Nasal cavity respiratory epithelium epithelial cell of viscerocranial mucosa (primary cell): ENCODE measurements around the gene MYL6. TPM values are rescaled to one million over a fixed set of nuclear protein-coding genes. Genes with fewer than 3 reads are reported as not detected.

Source experiments
- total RNA-seq: library from RNA; depleted of rRNA; stranded (reverse); fragments of >200 nt; gene quantifications from 2 replicates; pipeline ENCODE4 v1.2.3, GENCODE V29; 2014

The MYL6 gene
- 432 and 539 TPM in 2 replicates for total RNA-seq

DNA sequence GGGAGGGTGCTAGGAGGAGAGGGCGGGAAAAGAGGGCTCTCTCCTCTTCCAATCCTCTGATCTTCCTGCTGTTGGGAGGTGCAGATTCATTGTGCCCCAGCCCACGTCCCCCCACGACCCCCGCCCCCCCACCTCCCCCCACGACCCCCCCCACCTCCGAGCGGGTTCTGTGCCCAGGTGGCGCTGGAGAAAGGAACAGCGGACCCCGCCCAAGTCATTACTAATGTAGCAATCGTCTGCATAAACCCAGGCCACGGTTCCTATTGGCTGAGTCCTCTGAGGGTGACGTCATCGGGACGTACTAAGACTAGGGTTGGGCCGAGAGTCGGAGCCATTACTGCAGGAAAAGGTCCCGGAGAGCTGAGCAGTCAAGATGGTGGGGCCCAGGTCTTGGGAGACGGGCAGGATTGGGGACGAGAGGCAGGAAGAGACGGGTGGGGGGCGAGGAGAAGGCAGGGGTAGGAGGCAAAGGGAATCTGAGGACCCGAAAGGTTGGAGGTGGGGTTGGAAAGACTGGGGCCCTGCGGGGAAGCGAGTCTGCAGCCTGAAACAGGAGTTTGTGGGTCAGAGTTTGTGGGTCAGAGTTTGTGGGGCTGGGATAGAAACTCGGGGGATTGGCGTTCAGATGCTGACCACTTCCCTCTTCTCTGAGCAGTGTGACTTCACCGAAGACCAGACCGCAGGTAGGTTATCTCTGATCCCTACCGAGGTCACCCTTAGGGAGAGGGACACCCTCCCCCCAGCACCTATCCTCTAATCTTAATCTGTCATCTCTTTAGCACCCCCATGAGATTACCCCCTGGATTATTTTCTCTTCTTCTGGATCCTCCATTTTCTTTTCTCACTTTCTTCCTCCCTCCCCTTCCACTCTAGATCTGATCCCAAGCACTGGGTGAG is at the start of gene MYL6:
Gene MYL6 (plus strand): TSS at position 331 of the 897 bp plus-strand sequence. CDS start 43 bp downstream, at position 374.

DNA sequence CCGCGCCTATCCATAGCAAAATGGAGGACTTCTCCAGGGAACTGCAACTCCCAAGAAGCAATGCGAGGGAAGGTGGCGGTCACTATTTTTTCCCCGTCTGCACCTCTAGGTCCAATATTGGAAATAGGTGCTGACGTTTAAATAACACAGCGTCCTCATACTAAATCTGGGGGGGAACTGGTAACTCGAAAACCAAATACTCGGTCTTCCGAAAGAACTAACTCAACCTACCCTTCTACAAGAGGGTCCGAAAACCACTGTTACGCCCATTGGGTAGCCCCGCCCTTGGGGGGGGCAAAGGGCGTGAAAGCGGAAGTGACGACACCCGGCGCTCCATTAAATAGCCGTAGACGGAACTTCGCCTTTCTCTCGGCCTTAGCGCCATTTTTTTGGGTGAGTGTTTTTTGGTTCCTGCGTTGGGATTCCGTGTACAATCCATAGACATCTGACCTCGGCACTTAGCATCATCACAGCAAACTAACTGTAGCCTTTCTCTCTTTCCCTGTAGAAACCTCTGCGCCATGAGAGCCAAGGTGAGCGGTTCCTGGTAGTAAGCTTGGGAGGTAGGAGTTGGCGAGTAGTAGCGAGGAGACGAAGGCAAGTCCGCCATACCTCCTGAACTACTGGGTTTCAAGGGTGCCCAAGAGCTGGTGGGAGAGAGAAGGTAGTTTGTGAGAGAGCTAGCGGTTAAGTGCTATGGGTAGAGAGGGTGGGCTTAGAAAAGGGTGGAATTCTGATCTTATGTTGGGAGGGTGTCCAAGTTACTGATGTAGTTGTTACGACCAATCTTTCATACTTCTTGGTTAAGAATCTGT is 41.7 kb upstream of the MYL6 start, which contains the start of gene RPL41:
Gene RPL41 (plus strand): TSS at position 367 of the 815 bp plus-strand sequence.

DNA sequence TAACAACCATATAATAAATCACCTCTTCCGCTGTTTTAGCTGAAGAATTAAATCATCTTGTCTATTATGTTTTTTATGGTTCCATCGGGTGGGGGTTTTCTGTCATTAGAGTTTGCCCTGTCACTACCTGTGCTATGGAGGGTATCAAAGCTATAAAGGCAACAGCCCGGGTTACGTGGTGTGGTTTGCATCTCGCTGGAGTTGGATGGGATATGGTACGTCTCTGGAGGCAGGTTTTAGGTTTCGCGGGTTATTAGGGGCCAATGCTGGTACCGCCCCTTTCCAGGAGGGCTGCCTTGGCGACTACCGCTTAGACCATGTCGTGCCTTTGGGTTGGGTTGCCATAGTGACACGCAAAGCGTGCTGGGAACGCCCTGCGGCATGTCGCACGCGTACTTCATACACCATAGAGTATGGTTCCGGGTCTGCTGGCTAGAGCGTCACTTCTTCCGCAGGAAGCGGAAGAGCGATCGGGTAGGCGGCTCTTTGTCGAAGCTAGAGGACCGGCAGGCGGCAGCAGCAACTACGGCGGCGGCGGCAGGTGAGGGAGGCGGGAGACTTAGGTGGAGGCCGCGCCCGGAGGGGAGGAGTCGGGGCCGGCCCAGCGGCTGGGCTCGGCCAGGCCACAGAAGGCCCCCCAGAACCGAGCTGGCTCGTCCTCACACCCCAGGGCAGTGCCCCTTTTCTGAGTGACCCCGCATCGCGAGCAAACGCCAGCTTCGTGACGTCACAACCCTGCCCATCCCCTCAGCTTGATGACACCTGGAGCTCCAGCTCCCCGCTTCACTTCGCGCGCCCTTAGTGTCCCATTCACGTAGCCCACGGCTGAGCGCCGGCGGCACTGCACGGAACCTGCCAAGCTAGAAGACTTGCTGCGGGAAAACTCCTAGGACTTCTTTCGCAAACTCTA is 40.1 kb upstream of the MYL6 start, which contains the start of gene ZC3H10:
Gene ZC3H10 (plus strand): TSS at position 489 of the 910 bp plus-strand sequence. CDS start 2,297 bp downstream, outside the sequence.

DNA sequence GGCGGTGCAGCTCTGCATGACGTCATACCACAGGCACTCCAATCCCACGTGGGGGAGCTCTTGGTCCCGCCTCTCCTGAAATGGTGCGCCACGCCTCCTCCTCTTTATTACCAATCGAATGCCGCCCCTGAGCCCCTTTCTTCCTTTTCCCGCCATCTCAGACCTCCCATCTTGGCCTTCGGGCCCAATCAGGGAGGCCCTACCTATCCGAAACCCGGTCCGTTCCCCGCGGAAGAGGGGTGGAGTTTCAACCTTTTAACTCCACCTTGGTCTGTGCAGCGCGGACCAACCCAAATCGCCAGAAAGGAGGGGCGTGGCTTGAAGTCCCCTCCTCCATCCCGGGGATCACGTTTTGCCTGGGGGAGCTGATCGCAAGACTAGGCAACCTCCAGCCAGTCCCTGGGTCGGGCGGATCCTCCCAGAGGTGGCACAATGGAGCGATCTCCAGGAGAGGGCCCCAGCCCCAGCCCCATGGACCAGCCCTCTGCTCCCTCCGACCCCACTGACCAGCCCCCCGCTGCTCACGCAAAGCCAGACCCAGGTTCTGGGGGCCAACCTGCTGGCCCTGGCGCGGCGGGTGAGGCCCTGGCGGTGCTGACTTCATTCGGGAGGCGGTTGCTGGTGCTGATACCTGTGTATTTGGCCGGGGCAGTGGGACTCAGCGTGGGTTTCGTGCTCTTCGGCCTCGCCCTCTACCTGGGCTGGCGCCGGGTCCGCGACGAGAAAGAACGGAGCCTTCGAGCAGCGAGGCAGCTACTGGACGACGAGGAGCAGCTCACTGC is 30.1 kb upstream of the MYL6 start, which contains the start of gene ESYT1:
Gene ESYT1 (plus strand): TSS at position 380 of the 782 bp plus-strand sequence. CDS start 53 bp downstream, at position 433.

DNA sequence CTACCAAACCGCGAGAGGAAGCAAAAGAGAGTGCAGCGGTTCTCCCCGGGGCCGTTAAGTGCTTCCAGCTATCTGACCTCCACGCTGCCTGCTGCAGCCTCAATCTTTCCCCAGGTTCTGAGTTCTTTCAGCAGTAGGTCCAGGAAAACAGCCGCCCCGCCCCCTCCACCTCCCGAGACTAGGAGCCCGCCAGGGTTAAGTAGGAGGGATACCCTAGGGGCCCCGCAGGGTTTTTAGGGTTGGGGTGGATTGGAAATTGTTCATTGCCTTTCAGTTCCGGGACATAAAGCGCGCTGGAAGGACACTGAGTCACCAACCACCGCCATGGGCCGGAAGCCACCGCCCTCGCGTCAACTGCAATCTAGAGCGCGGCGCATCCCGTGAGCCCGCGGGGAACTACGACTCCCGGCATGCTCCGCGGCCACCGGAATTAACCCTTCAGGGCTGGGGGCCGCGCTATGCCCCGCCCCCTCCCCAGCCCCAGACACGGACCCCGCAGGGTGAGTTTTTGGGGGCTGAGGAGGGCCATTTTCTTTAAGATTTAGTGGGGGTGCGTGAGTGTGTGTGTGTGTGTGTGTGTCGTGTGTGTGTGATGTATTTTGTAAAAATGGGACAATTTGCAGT is 5.9 kb upstream of the MYL6 start, which contains the start of gene MYL6B:
Gene MYL6B (plus strand): TSS at position 456 of the 624 bp plus-strand sequence. CDS start 1,332 bp downstream, outside the sequence.

DNA sequence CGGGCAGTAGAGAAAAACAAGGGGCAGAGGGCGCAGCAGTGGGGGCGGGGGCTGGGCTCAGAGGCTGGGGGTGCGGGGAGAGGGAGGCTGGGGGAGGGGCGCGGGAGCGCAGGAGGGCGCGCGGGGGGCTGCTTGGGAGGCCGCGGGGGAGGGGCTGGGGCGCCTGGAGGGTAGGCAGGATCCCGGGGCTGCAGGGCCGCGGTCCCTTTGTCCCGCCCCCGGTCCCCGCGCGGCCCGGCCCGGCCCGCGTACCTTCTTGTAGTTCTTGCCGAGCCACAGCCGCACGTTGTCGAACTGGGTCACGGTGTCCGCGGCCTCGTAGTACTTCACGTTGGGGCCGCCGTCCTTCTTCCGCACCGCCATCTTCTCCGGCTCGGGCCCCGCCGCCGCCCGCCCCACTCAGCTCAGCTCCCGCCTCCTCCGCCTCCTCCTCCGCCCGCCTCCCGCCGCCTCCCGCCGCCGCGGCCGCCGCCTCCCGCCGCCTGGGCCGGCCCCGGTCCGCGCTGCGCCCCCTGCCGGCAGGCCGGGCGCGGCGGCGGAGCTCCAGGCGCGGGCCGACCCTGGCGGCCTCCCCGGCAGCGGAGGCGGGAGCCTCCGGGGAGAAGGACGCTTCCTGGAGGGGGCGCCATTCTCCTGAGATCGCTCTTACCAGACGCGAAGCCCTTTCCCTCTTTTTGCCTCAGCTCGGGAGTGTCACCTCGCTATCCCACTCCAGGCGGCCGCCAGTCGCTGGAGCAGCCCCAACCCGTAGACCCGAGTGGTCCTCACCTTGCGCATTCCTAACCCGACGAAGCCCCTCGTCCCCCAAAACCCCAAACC is 31.1 kb downstream of the MYL6 start, which contains the start of gene SMARCC2:
Gene SMARCC2 (minus strand): TSS at position 385 of the 819 bp plus-strand sequence. CDS start 22 bp downstream, at position 363.

Other genes with a start within 250 kb of the MYL6 start
- gene PYM1, start 230.5 kb upstream of the MYL6 start, total RNA-seq = 28.3 and 30.8 TPM in 2 replicates
- 72.5 and 117 TPM in 2 replicates for gene DGKA, start 227.2 kb upstream of the MYL6 start, total RNA-seq
- gene PMEL, start 192.3 kb upstream of the MYL6 start, total RNA-seq = 1.3 and 1.4 TPM in 2 replicates
- gene CDK2, start 191.5 kb upstream of the MYL6 start, total RNA-seq = 8.3 and 10.6 TPM in 2 replicates
- gene RAB5B, start 184.3 kb upstream of the MYL6 start, total RNA-seq = 49.9 and 80.6 TPM in 2 replicates
- 3.4 and 4.9 TPM in 2 replicates for gene SUOX, start 161.1 kb upstream of the MYL6 start, total RNA-seq
- gene IKZF4, start 137.3 kb upstream of the MYL6 start, total RNA-seq = 0.34 and 1.1 TPM in 2 replicates
- gene RPS26, start 116.4 kb upstream of the MYL6 start, total RNA-seq = 55.4 and 78.7 TPM in 2 replicates
- gene ERBB3, start 78.2 kb upstream of the MYL6 start, total RNA-seq = 35.2 and 43.9 TPM in 2 replicates
- gene PA2G4, start 53.8 kb upstream of the MYL6 start, total RNA-seq = 229 and 242 TPM in 2 replicates
- gene RPL41, start 41.7 kb upstream of the MYL6 start, total RNA-seq = 2,819 and 3,070 TPM in 2 replicates
- 2.2 and 4.8 TPM in 2 replicates for gene ZC3H10, start 40.1 kb upstream of the MYL6 start, total RNA-seq
- gene ESYT1, start 30.1 kb upstream of the MYL6 start, total RNA-seq = 235 and 281 TPM in 2 replicates
- gene MYL6B, start 5.8 kb upstream of the MYL6 start, total RNA-seq = 18.1 and 22.6 TPM in 2 replicates
- 16.7 and 41.8 TPM in 2 replicates for gene SMARCC2, start 31.1 kb downstream of the MYL6 start, total RNA-seq
- gene RNF41, start 63.6 kb downstream of the MYL6 start, total RNA-seq = 124 and 160 TPM in 2 replicates
- gene NABP2, start 66.0 kb downstream of the MYL6 start, total RNA-seq = 24.6 and 35.9 TPM in 2 replicates
- under 0.01 and 0.28 TPM in 2 replicates for gene SLC39A5, start 71.7 kb downstream of the MYL6 start, total RNA-seq
- gene ANKRD52, start 100.0 kb downstream of the MYL6 start, total RNA-seq = 10.6 and 40.3 TPM in 2 replicates
- gene COQ10A, start 108.6 kb downstream of the MYL6 start, total RNA-seq = 2.9 and 4.1 TPM in 2 replicates
- gene CS, start 142.0 kb downstream of the MYL6 start, total RNA-seq = 106 and 188 TPM in 2 replicates
- 51.6 and 53.0 TPM in 2 replicates for gene CNPY2, start 157.6 kb downstream of the MYL6 start, total RNA-seq
- gene PAN2, start 175.6 kb downstream of the MYL6 start, total RNA-seq = 21.9 and 27.0 TPM in 2 replicates
- gene IL23A, start 180.5 kb downstream of the MYL6 start, total RNA-seq = 0.21 and 0.34 TPM in 2 replicates
- 56.0 and 105 TPM in 2 replicates for gene STAT2, start 201.7 kb downstream of the MYL6 start, total RNA-seq
- not detected in 2 replicates for gene APOF, start 204.5 kb downstream of the MYL6 start, total RNA-seq